H9 (cell line): ENCODE measurements around the gene GEN1. TPM values are rescaled to one million over a fixed set of nuclear protein-coding genes. Genes with fewer than 3 reads are reported as not detected.

Experiments used
- DNase-seq: peaks from one replicate; pipeline ENCODE4 v3.0.0-alpha.2; 2017
- H2AFZ ChIP-seq: one replicate; pipeline ENCODE4 v1.6.1; 2013; ENCODE audit warnings: mild to moderate bottlenecking, low read length, control low read depth, moderate library complexity
- H2AK5ac ChIP-seq: 2 replicates; pipeline ENCODE4 v1.6.1; 2013; ENCODE audit warnings: low read length, control low read depth, mixed read lengths; ENCODE audit not compliant: insufficient read length
- H2BK120ac ChIP-seq: one replicate; pipeline ENCODE4 v1.6.1; 2013; ENCODE audit warnings: low read depth, mild to moderate bottlenecking, low read length, control low read depth, inconsistent platforms; ENCODE audit not compliant: poor library complexity, severe bottlenecking
- H2BK12ac ChIP-seq: 2 replicates; pipeline ENCODE4 v1.6.1; 2013; ENCODE audit warnings: low read length, control low read depth, mixed read lengths, low read depth; ENCODE audit not compliant: insufficient read length
- H2BK15ac ChIP-seq: 2 replicates; pipeline ENCODE4 v1.6.1; 2013; ENCODE audit warnings: low read depth, low read length, control low read depth
- H2BK20ac ChIP-seq: one replicate; pipeline ENCODE4 v1.6.1; 2013; ENCODE audit warnings: low read depth, mild to moderate bottlenecking, low read length, control low read depth, inconsistent platforms; ENCODE audit not compliant: poor library complexity, severe bottlenecking
- H2BK5ac ChIP-seq: 2 replicates; pipeline ENCODE4 v1.6.1; 2013; ENCODE audit warnings: low read length, control low read depth, mixed read lengths; ENCODE audit not compliant: insufficient read length
- H3K14ac ChIP-seq: 2 replicates; pipeline ENCODE4 v1.6.1; 2013; ENCODE audit warnings: low read length, control low read depth; ENCODE audit not compliant: insufficient read depth
- H3K18ac ChIP-seq: 2 replicates; pipeline ENCODE4 v1.6.1; 2013; ENCODE audit warnings: low read depth, mild to moderate bottlenecking, mixed read lengths, low read length, control low read depth; ENCODE audit not compliant: insufficient read length
- H3K23ac ChIP-seq: 2 replicates; pipeline ENCODE4 v1.6.1; 2013; ENCODE audit warnings: low read length, control low read depth, mixed read lengths, low read depth; ENCODE audit not compliant: insufficient read length
- H3K23me2 ChIP-seq: 2 replicates; pipeline ENCODE4 v1.6.1; 2013; ENCODE audit warnings: low read depth, mild to moderate bottlenecking, mixed read lengths, low read length, control low read depth; ENCODE audit not compliant: insufficient read length, poor library complexity, severe bottlenecking
- H3K27ac ChIP-seq: 2 replicates; pipeline ENCODE4 v1.5.1; 2013; ENCODE audit warnings: low read length, control low read depth, mixed read lengths, low read depth; ENCODE audit not compliant: insufficient read length
- H3K27me3 ChIP-seq: 2 replicates; pipeline ENCODE4 v1.6.1; 2013; ENCODE audit warnings: low read length, control low read depth, inconsistent platforms; ENCODE audit not compliant: insufficient read depth
- H3K4ac ChIP-seq: 2 replicates; pipeline ENCODE4 v1.6.1; 2013; ENCODE audit warnings: low read depth, mild to moderate bottlenecking, control low read depth, inconsistent platforms, low read length, moderate library complexity
- H3K4me1 ChIP-seq: 2 replicates; pipeline ENCODE4 v1.6.1; 2013; ENCODE audit warnings: low read length, control low read depth, inconsistent platforms; ENCODE audit not compliant: insufficient read depth
- H3K4me2 ChIP-seq: 2 replicates; pipeline ENCODE4 v1.6.1; 2013; ENCODE audit warnings: low read length, control low read depth, mixed read lengths; ENCODE audit not compliant: insufficient read length, insufficient read depth
- H3K56ac ChIP-seq: 2 replicates; pipeline ENCODE4 v1.6.1; 2013; ENCODE audit warnings: low read depth, mild to moderate bottlenecking, mixed read lengths, low read length, control low read depth; ENCODE audit not compliant: insufficient read length
- H3K79me1 ChIP-seq: 2 replicates; pipeline ENCODE4 v1.6.1; 2013; ENCODE audit warnings: low read depth, mild to moderate bottlenecking, moderate library complexity, low read length, control low read depth, inconsistent platforms; ENCODE audit not compliant: insufficient read depth, poor library complexity, severe bottlenecking
- H3K79me2 ChIP-seq: 2 replicates; pipeline ENCODE4 v1.6.1; 2013; ENCODE audit warnings: low read length, control low read depth, inconsistent platforms; ENCODE audit not compliant: insufficient read depth
- H3K9ac ChIP-seq: 2 replicates; pipeline ENCODE4 v1.6.1; 2013; ENCODE audit warnings: low read length, control low read depth, mixed read lengths; ENCODE audit not compliant: insufficient read length; ENCODE audit errors: extremely low read depth
- H3K9me3 ChIP-seq: one replicate; pipeline ENCODE4 v1.6.1; 2013; ENCODE audit warnings: low read depth, low read length, inconsistent platforms; ENCODE audit not compliant: control insufficient read depth
- H3T11ph ChIP-seq: one replicate; pipeline ENCODE4 v1.6.1; 2013; ENCODE audit warnings: mild to moderate bottlenecking, low read length, control low read depth, inconsistent platforms
- H4K20me1 ChIP-seq: one replicate; pipeline ENCODE4 v1.6.1; 2013; ENCODE audit not compliant: control insufficient read depth, insufficient read length, insufficient read depth
- H4K5ac ChIP-seq: 2 replicates; pipeline ENCODE4 v1.6.1; 2013; ENCODE audit warnings: low read depth, mild to moderate bottlenecking, mixed read lengths, low read length, control low read depth; ENCODE audit not compliant: insufficient read length
- H4K8ac ChIP-seq: replicated peaks from 2 replicates; pipeline ENCODE4 v1.6.1; 2013; ENCODE audit warnings: low read length, control low read depth, mixed read lengths, low read depth; ENCODE audit not compliant: insufficient read length
- H4K91ac ChIP-seq: 2 replicates; pipeline ENCODE4 v1.6.1; 2013; ENCODE audit warnings: low read depth, mild to moderate bottlenecking, moderate library complexity, mixed read lengths, low read length, control low read depth; ENCODE audit not compliant: insufficient read length
- H3K27ac Mint-ChIP-seq, 3 experiments: 2 replicates in 2 of 3; 3 replicates in 1 of 3; pipeline ENCODE4 v1.8.0; 2020 to 2021; ENCODE audit warnings: mixed read lengths in 3 of 3, mild to moderate bottlenecking in 1 of 3, moderate library complexity in 1 of 3
- H3K27me3 Mint-ChIP-seq: 2 replicates; pipeline ENCODE4 v1.8.0; 2021; ENCODE audit warnings: low read depth, mild to moderate bottlenecking, moderate library complexity, mixed read lengths
- H3K36me3 Mint-ChIP-seq, 3 experiments: 2 replicates in 2 of 3; 3 replicates in 1 of 3; pipeline ENCODE4 v1.8.0; 2020 to 2021; ENCODE audit warnings: low read depth in 3 of 3, mixed read lengths in 3 of 3; ENCODE audit not compliant: insufficient read depth in 1 of 3
- H3K4me1 Mint-ChIP-seq, 2 experiments: 2 replicates each; pipeline ENCODE4 v1.8.0; 2020; ENCODE audit warnings: mixed read lengths in 2 of 2
- H3K4me3 Mint-ChIP-seq, 2 experiments: 2 replicates in 1 of 2; 3 replicates in 1 of 2; pipeline ENCODE4 v1.8.0; 2020 to 2021; ENCODE audit warnings: mild to moderate bottlenecking in 2 of 2, mixed read lengths in 2 of 2, moderate library complexity in 1 of 2
- H3K9me3 Mint-ChIP-seq, 2 experiments: 2 replicates in 1 of 2; 3 replicates in 1 of 2; pipeline ENCODE4 v1.8.0; 2020; ENCODE audit warnings: mild to moderate bottlenecking in 2 of 2, mixed read lengths in 2 of 2, moderate library complexity in 1 of 2
- CTCF ChIP-seq: fragments of 200-600 bp; sonication (generic); conservative IDR thresholded peaks from 3 replicates; pipeline ENCODE4 v1.8.0; 2021; ENCODE audit warnings: antibody characterized with exemption, mild to moderate bottlenecking
- WGBS: extraction: QIAGEN DNeasy Blood & Tissue Kit; methylation state at CpG from one replicate; pipeline ENCODE4 v1.1.7; 2013; ENCODE audit warnings: missing lambda C conversion rate, low lambda C conversion rate, mixed read lengths; ENCODE audit not compliant: insufficient read length; ENCODE audit errors: extremely low coverage; 5-methylcytosine and 5-hydroxymethylcytosine counted together
- total RNA-seq: library from RNA; stranded (reverse); gene quantifications from 2 replicates; pipeline ENCODE4 v1.2.1, GENCODE V29; 2021

The GEN1 gene
- total RNA-seq, 1 experiment from 2014 or later = 28.1 TPM

- Histone ChIP-seq H2AFZ (no peak overlapping the region), H3K4me2 (no peak overlapping the region), H2BK15ac (no peak overlapping the region), H2BK12ac (no peak overlapping the region), H3T11ph (no peak overlapping the region), H3K79me1 (no peaks in the 10 kb centered on the region), H3K27me3 (no peaks in the 10 kb centered on the region), H3K4me1 (no peaks in the 10 kb centered on the region; the same call in 1 of the 2 replicates), H3K56ac (no peak overlapping the region), H3K23me2 (peaks cover 5% of the 10 kb centered on the region), H3K4ac (no peak overlapping the region), H3K14ac (no peak overlapping the region), H4K91ac (no peak overlapping the region), H3K18ac (no peak overlapping the region), H2AK5ac (no peak overlapping the region), H4K5ac (no peak overlapping the region), H2BK120ac (no peak overlapping the region), H3K23ac (no peak overlapping the region), H3K79me2 (peaks cover 9% of the 10 kb centered on the region; the same call in 1 of the 2 replicates), H4K20me1 (no peaks in the 10 kb centered on the region), H3K9ac (no peak overlapping the region), H3K9me3 (no peaks in the 10 kb centered on the region), H4K8ac (no peak overlapping the region), H2BK20ac (no peak overlapping the region), H2BK5ac (no peak overlapping the region), H3K27ac (no peak overlapping the region)
- WGBS = no CpG with 5 or more reads among the region's 2 CpGs
- peaks cover 7 to 15% (median 14%) of the 10 kb centered on the region in 3 experiments for H3K36me3 Mint-ChIP-seq
- no peak for DNase-seq
- no peak for TF ChIP-seq CTCF
- no peaks in the 10 kb centered on the region for H3K27me3 Mint-ChIP-seq
- no peak overlapping the region for H3K4me3 Mint-ChIP-seq
- peaks cover 11 to 18% of the 10 kb centered on the region in 2 experiments for H3K4me1 Mint-ChIP-seq
- no peaks in the 10 kb centered on the region for H3K9me3 Mint-ChIP-seq
- no peak overlapping the region for H3K27ac Mint-ChIP-seq
These were observed 3.4 kb downstream of the GEN1 start for GRCh38 chr2:17757321-17757720.
